HCT116 (cell line): ENCODE data around the gene L3HYPDH. TPM values are rescaled to one million over a fixed set of nuclear protein-coding genes. Genes with fewer than 3 reads are reported as not detected.

Experiments used
- ATAC-seq: fragments of 200-7000 bp; cut with Tn5 transposase; 2 replicates; pipeline ENCODE4 v1.9.1; 2020; ENCODE audit warnings: mild to moderate bottlenecking, moderate library complexity
- BruUV-seq: library from RNA; stranded (reverse); fragments of 400-500 nt; replicated peaks from 2 replicates; lab custom pipeline; 2021; lab: Mats Ljungman, UMichigan
- CTCF ChIA-PET: fragments of 300-600 bp; sonication (Branson Sonifier 250); formaldehyde crosslinking; loops from one replicate; lab custom pipeline; 2021; ENCODE audit warnings: antibody characterized with exemption; lab: Charles Lee
- POLR2A ChIA-PET: fragments of 300-600, 350-600 bp; sonication (Branson Sonifier 250); formaldehyde crosslinking; loops from one replicate; lab custom pipeline; 2021; ENCODE audit warnings: antibody characterized with exemption; lab: Charles Lee
- RAD21 ChIA-PET, 2 experiments: fragments of 300-600 bp; sonication (Branson Sonifier 250); formaldehyde crosslinking; loops; one replicate each; lab custom pipeline; 2023; ENCODE audit warnings: low total read pairs in 2 of 2; ENCODE audit not compliant: uncharacterized antibody in 2 of 2, unreplicated experiment in 2 of 2, low non-redundant PET in 1 of 2; lab: Charles Lee
- DNase-seq: peaks from one replicate; pipeline ENCODE4 v3.0.0-alpha.2; 2010; ENCODE audit warnings: low read depth, low spot score
- H2AFZ ChIP-seq: fragments of 200-600 bp; shearing (Covaris generic), sonication (generic); 2 replicates; pipeline ENCODE4 v1.6.1; 2017; ENCODE audit warnings: low read depth, mixed run types, mixed read lengths, antibody characterized with exemption, low read length; ENCODE audit not compliant: poor library complexity, severe bottlenecking
- H3K27ac ChIP-seq: 2 replicates; pipeline ENCODE4 v1.5.1; 2012; ENCODE audit warnings: low read depth, low read length
- H3K27me3 ChIP-seq: fragments of 200-600 bp; sonication (generic); 2 replicates; pipeline ENCODE4 v1.6.1; 2016; ENCODE audit warnings: mixed run types, low read length, mixed read lengths; ENCODE audit not compliant: insufficient read depth
- H3K36me3 ChIP-seq, 2 experiments: fragments of 200-500 bp in 1 of 2; fragments of 200-600 bp in 1 of 2; sonication (Bioruptor generic) in 1 of 2; sonication (generic) in 1 of 2; 2 replicates each; pipeline versions ENCODE4 v1.5.1 to v1.6.1; 2014 to 2016; ENCODE audit warnings: low read length in 2 of 2, inconsistent platforms in 1 of 2, mixed read lengths in 1 of 2, mixed run types in 1 of 2; ENCODE audit not compliant: insufficient read depth in 2 of 2, control insufficient read depth in 1 of 2
- H3K4me1 ChIP-seq, 2 experiments: fragments of 200-600 bp in 1 of 2; sonication (generic) in 1 of 2; 2 replicates each; pipeline versions ENCODE4 v1.5.1 to v1.6.1; 2012 to 2017; ENCODE audit warnings: low read length in 2 of 2, inconsistent platforms in 1 of 2, mild to moderate bottlenecking in 1 of 2, mixed read lengths in 1 of 2, mixed run types in 1 of 2, moderate library complexity in 1 of 2; ENCODE audit not compliant: insufficient read depth in 2 of 2, control insufficient read depth in 1 of 2
- H3K4me2 ChIP-seq: fragments of 200-600 bp; sonication (generic); 2 replicates; pipeline ENCODE4 v1.6.1; 2017; ENCODE audit warnings: mixed run types, low read length, mixed read lengths
- H3K4me3 ChIP-seq, 2 experiments: fragments of 200-600 bp in 1 of 2; sonication (generic) in 1 of 2; replicated peaks in 1 of 2; 2 replicates each; pipeline ENCODE4 v1.5.1; 2011 to 2016; ENCODE audit warnings: low read length in 2 of 2, control low read depth in 1 of 2, low read depth in 1 of 2, mild to moderate bottlenecking in 1 of 2, mixed read lengths in 1 of 2, mixed run types in 1 of 2
- H3K79me2 ChIP-seq: fragments of 200-600 bp; sonication (generic); 2 replicates; pipeline ENCODE4 v1.6.1; 2017; ENCODE audit warnings: mild to moderate bottlenecking, mixed run types, low read length, moderate library complexity, mixed read lengths; ENCODE audit not compliant: insufficient read depth
- H3K9ac ChIP-seq: fragments of 200-600 bp; sonication (generic); 2 replicates; pipeline ENCODE4 v1.6.1; 2016; ENCODE audit warnings: low read length, mixed read lengths
- H3K9me2 ChIP-seq: fragments of 200-600 bp; sonication (generic), shearing (Covaris generic); 2 replicates; pipeline ENCODE4 v1.6.1; 2017; ENCODE audit warnings: mixed run types, mild to moderate bottlenecking, moderate library complexity; ENCODE audit not compliant: insufficient read depth
- H3K9me3 ChIP-seq, 2 experiments: fragments of 200-500 bp in 1 of 2; fragments of 200-600 bp in 1 of 2; sonication (Bioruptor generic) in 1 of 2; sonication (generic) in 1 of 2; 2 replicates each; pipeline ENCODE4 v1.6.1; 2014 to 2017; ENCODE audit warnings: low read length in 2 of 2, mixed read lengths in 2 of 2, inconsistent platforms in 1 of 2, low read depth in 1 of 2, mild to moderate bottlenecking in 1 of 2, mixed run types in 1 of 2, moderate library complexity in 1 of 2; ENCODE audit not compliant: control insufficient read depth in 1 of 2, insufficient read depth in 1 of 2
- H4K20me1 ChIP-seq: fragments of 200-600 bp; sonication (generic), shearing (Covaris generic); 2 replicates; pipeline ENCODE4 v1.6.1; 2017; ENCODE audit warnings: mixed run types, mild to moderate bottlenecking, moderate library complexity; ENCODE audit not compliant: insufficient read depth
- ATF3 ChIP-seq: IDR thresholded peaks from 2 replicates; pipeline ENCODE4 v1.6.1; 2012
- CEBPB ChIP-seq: IDR thresholded peaks from 2 replicates; pipeline ENCODE4 v1.6.1; 2012; ENCODE audit warnings: low read depth
- CTCF ChIP-seq, 3 experiments: fragments of 200-600 bp in 1 of 3; sonication (generic) in 1 of 3; IDR thresholded peaks in 2 of 3; conservative IDR thresholded peaks in 1 of 3; 2 replicates each; pipeline ENCODE4 v1.5.1; 2012 to 2017; ENCODE audit warnings: low read depth in 2 of 3, low read length in 2 of 3, antibody characterized with exemption in 1 of 3, borderline replicate concordance in 1 of 3, control low read depth in 1 of 3, mild to moderate bottlenecking in 1 of 3, mixed read lengths in 1 of 3, mixed run types in 1 of 3, moderate library complexity in 1 of 3; ENCODE audit not compliant: insufficient read depth in 1 of 3
- EGR1 ChIP-seq: IDR thresholded peaks from 2 replicates; pipeline ENCODE4 v1.6.1; 2012; ENCODE audit warnings: low read depth
- ELF1 ChIP-seq: IDR thresholded peaks from 2 replicates; pipeline ENCODE4 v1.6.1; 2012; ENCODE audit warnings: low read depth, borderline replicate concordance
- EZH2 ChIP-seq: fragments of 200-600 bp; sonication (generic); IDR thresholded peaks from 2 replicates; pipeline ENCODE4 v1.6.1; 2017; ENCODE audit warnings: antibody characterized with exemption, mixed run types
- FOSL1 ChIP-seq: IDR thresholded peaks from 2 replicates; pipeline ENCODE4 v1.6.1; 2012; ENCODE audit warnings: low read depth
- JUND ChIP-seq: IDR thresholded peaks from 2 replicates; pipeline ENCODE4 v1.6.1; 2012
- MAX ChIP-seq: IDR thresholded peaks from 2 replicates; pipeline ENCODE4 v1.6.1; 2012
- POLR2A ChIP-seq: IDR thresholded peaks from 2 replicates; pipeline ENCODE4 v1.7.0; 2011; ENCODE audit warnings: borderline replicate concordance; ENCODE audit not compliant: insufficient read depth, insufficient read length; ENCODE audit errors: extremely low read depth
- POLR2AphosphoS5 ChIP-seq: IDR thresholded peaks from 2 replicates; pipeline ENCODE4 v1.6.1; 2011; ENCODE audit warnings: mild to moderate bottlenecking, low read depth, low read length, moderate library complexity
- SIN3A ChIP-seq: IDR thresholded peaks from 2 replicates; pipeline ENCODE4 v1.6.1; 2012; ENCODE audit warnings: low read depth
- SP1 ChIP-seq: IDR thresholded peaks from 2 replicates; pipeline ENCODE4 v1.6.1; 2012; ENCODE audit warnings: low read depth
- SRF ChIP-seq: IDR thresholded peaks from 2 replicates; pipeline ENCODE4 v1.6.1; 2012; ENCODE audit warnings: low read depth
- YY1 ChIP-seq: IDR thresholded peaks from 2 replicates; pipeline ENCODE4 v1.6.1; 2011; ENCODE audit warnings: low read length, low read depth, moderate library complexity, mild to moderate bottlenecking; ENCODE audit not compliant: insufficient replicate concordance; ENCODE audit errors: extremely low read depth
- ZBTB33 ChIP-seq: IDR thresholded peaks from 2 replicates; pipeline ENCODE4 v1.6.1; 2011; ENCODE audit warnings: mild to moderate bottlenecking, low read length, moderate library complexity; ENCODE audit not compliant: insufficient replicate concordance; ENCODE audit errors: extremely low read depth
- ZNF274 ChIP-seq: fragments of 200-500 bp; sonication (Bioruptor generic); IDR thresholded peaks from 2 replicates; pipeline ENCODE4 v1.6.1; 2014; ENCODE audit warnings: mild to moderate bottlenecking, low read depth, low read length, inconsistent platforms
- intact Hi-C: fragments of 100-400 bp; cut with micrococcal nuclease; formaldehyde crosslinking; loops from 2 replicates; pipeline ENCODE4 v1.10.0; 2022
- total RNA-seq: library from RNA; stranded (reverse); gene quantifications from one replicate; pipeline ENCODE4 v1.2.1, GENCODE V29; 2021; ENCODE audit not compliant: unreplicated experiment

The L3HYPDH gene
- total RNA-seq, 1 experiment from 2014 or later: 19.5 TPM

DNA sequence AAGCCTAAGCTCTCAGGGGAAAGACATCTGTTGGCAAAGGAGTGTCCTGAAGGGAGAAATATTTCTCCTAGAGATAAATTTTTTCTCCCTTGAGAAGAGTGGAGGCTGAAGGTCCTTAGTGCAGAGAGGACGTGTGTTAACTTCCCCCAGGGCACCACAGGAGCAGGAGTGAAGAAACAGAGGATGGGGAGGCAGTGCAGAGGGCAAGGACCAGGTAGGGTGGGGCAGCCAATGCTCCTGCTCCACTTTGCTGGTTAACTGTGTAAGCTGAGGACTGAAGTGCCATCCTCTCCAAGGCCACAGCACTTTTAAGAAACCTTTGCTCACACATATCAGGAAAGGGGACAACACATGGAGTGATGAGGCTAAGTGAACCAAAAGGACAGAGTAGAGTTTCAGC is 4.0 kb downstream of the L3HYPDH start (continued):
- TF ChIP-seq ZBTB33 (no peak), JUND (no peak), ZNF274 (no peak)

DNA sequence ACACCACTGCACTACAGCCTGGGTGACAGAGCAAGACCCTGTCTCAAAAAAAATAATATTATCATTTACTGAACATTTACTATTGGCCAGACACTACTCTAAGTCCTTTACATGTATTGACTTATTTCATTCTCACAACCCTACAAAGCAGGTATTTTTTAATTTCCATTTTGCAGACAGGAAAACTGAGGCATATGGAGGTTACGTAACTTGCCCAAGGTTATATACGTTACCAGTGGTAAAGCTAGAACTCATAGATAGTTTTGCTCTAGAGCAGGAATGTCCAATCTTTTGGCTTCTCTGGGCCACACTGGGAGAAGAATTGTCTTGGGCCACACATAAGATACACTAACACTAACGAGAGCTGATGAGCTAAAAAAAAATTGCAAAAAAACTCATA is 5.7 kb downstream of the L3HYPDH start:
- Histone ChIP-seq H3K36me3 (peaks cover 18 to 19% of the 10 kb centered on the region in 2 experiments; a peak in 3 of 4 replicates), H3K9ac (no peak overlapping the region), H3K4me1 (peaks cover 10 to 21% of the 10 kb centered on the region in 2 experiments), H3K27ac (no peak overlapping the region), H3K79me2 (peaks cover 33% of the 10 kb centered on the region), H3K9me3 (no peaks in the 10 kb centered on the region), H3K9me2 (no peaks in the 10 kb centered on the region), H2AFZ (no peak overlapping the region), H3K27me3 (no peaks in the 10 kb centered on the region), H3K4me3 (no peak overlapping the region), H4K20me1 (no peaks in the 10 kb centered on the region), H3K4me2 (no peak overlapping the region)
- DNase-seq (no peak), ATAC-seq (no peak)
- TF ChIP-seq ZNF274: no peak
- no peak for TF ChIP-seq POLR2AphosphoS5
- TF ChIP-seq JUND: no peak
- no peak for TF ChIP-seq EZH2
- no peak for TF ChIP-seq ATF3
- no peak for TF ChIP-seq SRF
- no peak for TF ChIP-seq SIN3A
- no peak for TF ChIP-seq FOSL1
- TF ChIP-seq ZBTB33: no peak
- no peak for TF ChIP-seq MAX
- TF ChIP-seq YY1: no peak
- TF ChIP-seq EGR1: no peak
- no peak for TF ChIP-seq ELF1
- no peak for TF ChIP-seq CEBPB
- no peak for TF ChIP-seq CTCF (IDR thresholded peaks at IDR 0.05 in 2 of 3, conservative IDR thresholded peaks at IDR 0.05 in 1 of 3; ENCODE audit: borderline replicate concordance in 1 of 3, insufficient read depth in 1 of 3, low read depth in 2 of 3, low read length in 2 of 3)
- no peak for TF ChIP-seq SP1
- TF ChIP-seq POLR2A: no peak
- RAD21 ChIA-PET: no interaction called here
- no TSS peak for BruUV-seq
- POLR2A ChIA-PET: no interaction called here
- intact Hi-C loops: no loop called here
- CTCF ChIA-PET: no interaction called here
